Measurements from ENCODE around the gene SPAG5. TPM values are rescaled to one million over a fixed set of nuclear protein-coding genes. Genes with fewer than 3 reads are reported as not detected.

The SPAG5 gene
- total RNA-seq, 3 donors from 2014 or later, result 3.3 to 5.8 (median 4.1) TPM

DNA sequence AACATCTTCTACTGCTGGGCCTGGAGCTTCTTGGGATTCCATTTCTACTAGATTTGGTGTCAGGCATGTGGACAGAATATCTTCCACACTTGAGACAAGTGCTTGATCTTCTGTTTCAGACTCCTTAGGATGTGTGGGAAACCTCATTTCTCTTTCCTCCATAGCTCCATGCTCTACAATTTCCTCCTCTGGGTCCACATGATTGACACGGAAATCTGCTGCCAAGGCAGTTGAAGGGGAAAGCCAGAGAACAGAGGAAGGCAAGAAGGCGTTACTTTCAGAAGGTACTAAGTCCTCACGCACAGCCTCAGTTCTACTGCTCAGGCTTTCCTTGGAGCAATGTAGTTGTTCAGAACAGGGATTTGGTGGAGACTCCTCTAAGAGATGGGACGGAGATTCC is 6.6 kb downstream of the SPAG5 start:
- intact Hi-C loops (cut with DNase I; ENCODE audit: low total_unique reads), result no loop called here
- H3K27me3 ChIP-seq, result no peaks in the 10 kb centered on the region
- H3K4me3 ChIP-seq, result no peak overlapping the region

DNA sequence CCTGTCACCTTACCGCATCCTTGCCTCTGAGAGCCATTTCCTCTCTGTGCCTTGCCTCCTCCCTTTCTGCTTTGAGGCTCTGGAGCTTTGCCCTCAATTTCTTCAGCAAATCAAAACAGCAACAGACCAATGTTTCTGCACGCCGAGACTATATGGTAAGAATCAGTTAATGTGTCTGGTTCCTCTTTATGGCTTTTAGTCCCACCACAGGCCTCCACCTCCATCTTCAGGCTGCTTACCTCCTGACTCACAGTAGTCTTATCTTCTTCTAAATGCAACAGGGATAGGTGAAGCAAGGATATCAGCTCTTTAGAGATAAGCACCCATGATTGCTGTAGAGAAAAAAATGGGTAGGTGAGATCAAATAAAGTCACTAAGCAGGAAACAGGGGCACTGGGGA is 13.0 kb downstream of the SPAG5 start:
- no peaks in the 10 kb centered on the region for H3K36me3 ChIP-seq
- TF ChIP-seq POLR2AphosphoS5 (IDR thresholded peaks at IDR 0.05) (no peak), POLR2A (IDR thresholded peaks at IDR 0.05) (no peak)
- TF ChIP-seq, protein P1, sequence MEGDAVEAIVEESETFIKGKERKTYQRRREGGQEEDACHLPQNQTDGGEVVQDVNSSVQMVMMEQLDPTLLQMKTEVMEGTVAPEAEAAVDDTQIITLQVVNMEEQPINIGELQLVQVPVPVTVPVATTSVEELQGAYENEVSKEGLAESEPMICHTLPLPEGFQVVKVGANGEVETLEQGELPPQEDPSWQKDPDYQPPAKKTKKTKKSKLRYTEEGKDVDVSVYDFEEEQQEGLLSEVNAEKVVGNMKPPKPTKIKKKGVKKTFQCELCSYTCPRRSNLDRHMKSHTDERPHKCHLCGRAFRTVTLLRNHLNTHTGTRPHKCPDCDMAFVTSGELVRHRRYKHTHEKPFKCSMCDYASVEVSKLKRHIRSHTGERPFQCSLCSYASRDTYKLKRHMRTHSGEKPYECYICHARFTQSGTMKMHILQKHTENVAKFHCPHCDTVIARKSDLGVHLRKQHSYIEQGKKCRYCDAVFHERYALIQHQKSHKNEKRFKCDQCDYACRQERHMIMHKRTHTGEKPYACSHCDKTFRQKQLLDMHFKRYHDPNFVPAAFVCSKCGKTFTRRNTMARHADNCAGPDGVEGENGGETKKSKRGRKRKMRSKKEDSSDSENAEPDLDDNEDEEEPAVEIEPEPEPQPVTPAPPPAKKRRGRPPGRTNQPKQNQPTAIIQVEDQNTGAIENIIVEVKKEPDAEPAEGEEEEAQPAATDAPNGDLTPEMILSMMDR (IDR thresholded peaks at IDR 0.05), result no peak
- no peak overlapping the region for H3K4me3 ChIP-seq
- intact Hi-C loops (cut with DNase I; ENCODE audit: low total_unique reads), result no loop called here
- H3K9me3 ChIP-seq, result no peaks in the 10 kb centered on the region
- H3K27me3 ChIP-seq, result no peaks in the 10 kb centered on the region
- DNase-seq (ENCODE audit: low spot score in 2 of 2), result no peak
- H3K27ac ChIP-seq, result no peak overlapping the region
- no peaks in the 10 kb centered on the region for H3K4me1 ChIP-seq

More for the DNA sequence above, 6.6 kb downstream of the SPAG5 start:
- Histone ChIP-seq H3K27ac (no peak overlapping the region), H3K9me3 (no peaks in the 10 kb centered on the region), H3K4me1 (no peaks in the 10 kb centered on the region), H3K36me3 (no peaks in the 10 kb centered on the region)
- DNase-seq (ENCODE audit: low spot score in 2 of 2), result no peak
- no peak for TF ChIP-seq POLR2AphosphoS5 (IDR thresholded peaks at IDR 0.05)
- TF ChIP-seq, protein P1 (IDR thresholded peaks at IDR 0.05), result no peak
- TF ChIP-seq POLR2A (IDR thresholded peaks at IDR 0.05), result no peak

DNA sequence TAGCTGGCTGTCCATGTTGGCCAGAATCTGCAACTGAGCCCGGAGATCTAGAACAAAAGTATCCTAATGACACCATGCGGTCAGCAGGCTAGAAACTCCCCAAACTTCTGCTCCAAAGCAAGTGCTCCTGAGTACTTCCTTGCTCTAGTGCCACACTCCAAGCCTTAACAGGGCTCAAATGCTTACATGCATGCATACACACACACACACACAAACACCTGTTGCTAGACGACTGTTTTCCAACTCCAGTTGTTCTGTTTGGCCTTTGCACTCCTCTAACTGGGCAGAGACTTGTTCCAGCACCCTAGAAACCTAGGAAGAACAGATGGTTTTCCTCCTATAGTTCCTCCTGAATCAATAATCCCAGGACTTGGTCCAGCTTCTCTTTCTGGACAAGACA is 14.4 kb downstream of the SPAG5 start:
- intact Hi-C loops (cut with DNase I; ENCODE audit: low total_unique reads), result no loop called here
- Histone ChIP-seq H3K4me1 (no peaks in the 10 kb centered on the region), H3K4me3 (no peak overlapping the region), H3K27ac (no peak overlapping the region), H3K27me3 (no peaks in the 10 kb centered on the region), H3K9me3 (no peaks in the 10 kb centered on the region), H3K36me3 (no peaks in the 10 kb centered on the region)
- DNase-seq (ENCODE audit: low spot score in 2 of 2), result no peak
- no peak for TF ChIP-seq POLR2A (IDR thresholded peaks at IDR 0.05)
- TF ChIP-seq, protein P1 (IDR thresholded peaks at IDR 0.05), result no peak
- TF ChIP-seq POLR2AphosphoS5 (IDR thresholded peaks at IDR 0.05), result no peak

DNA sequence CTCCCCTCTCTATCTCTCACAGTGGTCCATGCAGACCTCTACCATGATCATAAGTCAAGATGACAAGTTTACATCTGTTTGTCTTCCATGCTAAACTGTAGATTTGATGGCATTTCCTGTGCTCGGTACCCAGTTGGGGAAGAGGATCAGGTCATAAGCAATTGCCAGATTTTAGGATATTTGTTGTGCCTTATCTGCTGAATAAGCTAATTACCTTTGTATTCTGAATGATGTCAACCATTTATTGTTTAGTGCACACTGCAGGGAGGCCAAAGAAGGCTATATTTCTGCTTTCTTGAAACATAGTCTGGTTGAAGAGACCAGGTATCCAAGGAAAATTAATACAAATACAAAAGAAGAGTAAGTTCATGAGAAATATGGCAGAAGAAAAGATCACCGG is 16.3 kb downstream of the SPAG5 start:
- no peak for DNase-seq (ENCODE audit: low spot score in 2 of 2)
- no peaks in the 10 kb centered on the region for H3K36me3 ChIP-seq
- H3K4me1 ChIP-seq, result no peaks in the 10 kb centered on the region
- H3K27me3 ChIP-seq, result no peaks in the 10 kb centered on the region
- H3K27ac ChIP-seq, result no peak overlapping the region
- no peaks in the 10 kb centered on the region for H3K9me3 ChIP-seq
- TF ChIP-seq POLR2A (IDR thresholded peaks at IDR 0.05) (no peak), POLR2AphosphoS5 (IDR thresholded peaks at IDR 0.05) (no peak)
- TF ChIP-seq, protein P1 (IDR thresholded peaks at IDR 0.05), result no peak
- intact Hi-C loops (cut with DNase I; ENCODE audit: low total_unique reads), result no loop called here
- no peak overlapping the region for H3K4me3 ChIP-seq

DNA sequence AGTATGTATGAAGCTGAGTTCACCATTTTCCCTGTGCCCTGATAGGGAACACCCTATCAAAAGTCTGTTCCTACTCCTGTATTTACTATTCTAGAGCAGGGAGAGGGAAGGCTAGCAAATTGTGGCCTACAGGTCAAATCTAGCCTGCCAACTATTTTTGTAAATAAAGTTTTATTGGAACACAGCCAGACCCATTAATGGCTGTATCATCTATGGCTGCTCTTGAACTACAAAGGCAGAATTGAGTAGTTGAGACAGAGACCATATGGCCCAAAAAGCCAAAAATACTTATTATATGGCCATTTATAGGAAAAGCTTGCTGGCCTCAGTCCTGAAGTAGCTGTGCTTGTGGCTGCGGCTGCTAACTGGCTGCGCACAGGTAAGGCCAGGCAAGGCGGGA is 17.9 kb downstream of the SPAG5 start:
- no peaks in the 10 kb centered on the region for H3K4me1 ChIP-seq
- no peak for DNase-seq (ENCODE audit: low spot score in 2 of 2)
- TF ChIP-seq, protein P1 (IDR thresholded peaks at IDR 0.05), result no peak
- TF ChIP-seq POLR2AphosphoS5 (IDR thresholded peaks at IDR 0.05) (no peak), POLR2A (IDR thresholded peaks at IDR 0.05) (no peak)
- no peak overlapping the region for H3K27ac ChIP-seq
- no peaks in the 10 kb centered on the region for H3K27me3 ChIP-seq
- H3K9me3 ChIP-seq, result no peaks in the 10 kb centered on the region
- intact Hi-C loops (cut with DNase I; ENCODE audit: low total_unique reads), result no loop called here
- H3K36me3 ChIP-seq, result no peaks in the 10 kb centered on the region
- no peak overlapping the region for H3K4me3 ChIP-seq
